Neural progenitor cell (in vitro differentiated cells): ENCODE data around the gene NOS1AP. TPM values are rescaled to one million over a fixed set of nuclear protein-coding genes. Genes with fewer than 3 reads are reported as not detected.
A peak's percentile ranks its signal among the peaks of the same experiment; 100 is the strongest.

Source experiments
- DNase-seq: peaks from one replicate; pipeline ENCODE4 v3.0.0-alpha.2; 2016; ENCODE audit warnings: low spot score
- H2AFZ ChIP-seq: fragments of 200-600 bp; sonication (generic); replicated peaks from 2 replicates; pipeline ENCODE4 v1.6.1; 2016; ENCODE audit warnings: antibody characterized with exemption
- H3F3A ChIP-seq: fragments of 200-600 bp; sonication (generic); 2 replicates; pipeline ENCODE4 v1.6.1; 2016; ENCODE audit warnings: antibody characterized with exemption, low read depth
- H3K27ac ChIP-seq: fragments of 200-600 bp; sonication (generic); 2 replicates; pipeline ENCODE4 v1.5.1; 2016; ENCODE audit warnings: mild to moderate bottlenecking
- H3K27me3 ChIP-seq: fragments of 200-600 bp; sonication (generic); 2 replicates; pipeline ENCODE4 v1.6.1; 2016; ENCODE audit warnings: mild to moderate bottlenecking, moderate library complexity
- H3K36me3 ChIP-seq: fragments of 200-600 bp; sonication (generic); 2 replicates; pipeline ENCODE4 v1.5.1; 2016
- H3K4me1 ChIP-seq: fragments of 200-600 bp; sonication (generic); 2 replicates; pipeline ENCODE4 v1.6.1; 2016; ENCODE audit warnings: mixed run types
- H3K4me2 ChIP-seq: fragments of 200-600 bp; sonication (generic); 2 replicates; pipeline ENCODE4 v1.6.1; 2016
- H3K4me3 ChIP-seq: fragments of 200-600 bp; sonication (generic); 2 replicates; pipeline ENCODE4 v1.5.1; 2016
- H3K79me2 ChIP-seq: fragments of 200-600 bp; sonication (generic); 2 replicates; pipeline ENCODE4 v1.6.1; 2016; ENCODE audit warnings: low read depth
- H3K9ac ChIP-seq: fragments of 200-600 bp; sonication (generic); 2 replicates; pipeline ENCODE4 v1.6.1; 2016
- H3K9me3 ChIP-seq: fragments of 200-600 bp; sonication (generic); 2 replicates; pipeline ENCODE4 v1.5.1; 2016; ENCODE audit warnings: low read depth
- H4K20me1 ChIP-seq: fragments of 200-600 bp; sonication (generic); 2 replicates; pipeline ENCODE4 v1.6.1; 2016; ENCODE audit warnings: low read depth
- H3K27ac Mint-ChIP-seq: 3 replicates; pipeline ENCODE4 v1.8.0; 2021; ENCODE audit warnings: mixed read lengths
- H3K27me3 Mint-ChIP-seq: 2 replicates; pipeline ENCODE4 v1.8.0; 2022; ENCODE audit warnings: low read depth, mild to moderate bottlenecking, inconsistent platforms, moderate library complexity, mixed read lengths; ENCODE audit not compliant: insufficient read depth
- H3K36me3 Mint-ChIP-seq: 3 replicates; pipeline ENCODE4 v1.8.0; 2021; ENCODE audit warnings: mixed read lengths
- H3K4me1 Mint-ChIP-seq: 3 replicates; pipeline ENCODE4 v1.8.0; 2021; ENCODE audit warnings: mixed read lengths
- H3K4me3 Mint-ChIP-seq: 3 replicates; pipeline ENCODE4 v1.8.0; 2021; ENCODE audit warnings: mild to moderate bottlenecking, moderate library complexity, mixed read lengths
- H3K9me3 Mint-ChIP-seq: 3 replicates; pipeline ENCODE4 v1.8.0; 2020; ENCODE audit warnings: mixed read lengths
- EZH2 ChIP-seq: fragments of 200-600 bp; sonication (generic); IDR thresholded peaks from 2 replicates; pipeline ENCODE4 v1.6.1; 2017; ENCODE audit warnings: antibody characterized with exemption, mild to moderate bottlenecking, moderate library complexity
- EZH2phosphoT487 ChIP-seq: fragments of 200-600 bp; sonication (generic); IDR thresholded peaks from 2 replicates; pipeline ENCODE4 v1.6.1; 2017; ENCODE audit warnings: antibody characterized with exemption
- total RNA-seq: library from RNA; depleted of rRNA; stranded (reverse); fragments of >200 nt; gene quantifications from 2 replicates; pipeline ENCODE4 v1.2.3, GENCODE V29; 2015; ENCODE audit warnings: low replicate concordance
- TF ChIP-seq, protein P1 (sequence below): fragments of 200-600 bp; sonication (generic); IDR thresholded peaks from 2 replicates; pipeline ENCODE4 v1.5.1; 2017; ENCODE audit warnings: antibody characterized with exemption, mild to moderate bottlenecking

Gene NOS1AP
- total RNA-seq, 1 donor from 2014 or later, result 2.4 TPM

GRCh38 chr1:162370721-162371120, 301.2 kb downstream of the NOS1AP start:
- no peaks in the 10 kb centered on the region for H3K79me2 ChIP-seq
- Mint-ChIP-seq H3K27me3 (no peaks in the 10 kb centered on the region), H3K9me3 (no peaks in the 10 kb centered on the region), H3K36me3 (peaks cover 31% of the 10 kb centered on the region), H3K27ac (no peak overlapping the region), H3K4me1 (peaks cover 14% of the 10 kb centered on the region), H3K4me3 (no peak overlapping the region)
- no peak for DNase-seq
- no peak overlapping the region for H3K27ac ChIP-seq
- H4K20me1 ChIP-seq, result no peaks in the 10 kb centered on the region
- no peak overlapping the region for H3K9ac ChIP-seq
- H3K9me3 ChIP-seq, result no peaks in the 10 kb centered on the region
- no peaks in the 10 kb centered on the region for H3F3A ChIP-seq
- no peaks in the 10 kb centered on the region for H3K36me3 ChIP-seq
- no peak overlapping the region for H3K4me3 ChIP-seq
- H2AFZ ChIP-seq, result no peak overlapping the region
- TF ChIP-seq EZH2, result no peak
- TF ChIP-seq, protein P1, sequence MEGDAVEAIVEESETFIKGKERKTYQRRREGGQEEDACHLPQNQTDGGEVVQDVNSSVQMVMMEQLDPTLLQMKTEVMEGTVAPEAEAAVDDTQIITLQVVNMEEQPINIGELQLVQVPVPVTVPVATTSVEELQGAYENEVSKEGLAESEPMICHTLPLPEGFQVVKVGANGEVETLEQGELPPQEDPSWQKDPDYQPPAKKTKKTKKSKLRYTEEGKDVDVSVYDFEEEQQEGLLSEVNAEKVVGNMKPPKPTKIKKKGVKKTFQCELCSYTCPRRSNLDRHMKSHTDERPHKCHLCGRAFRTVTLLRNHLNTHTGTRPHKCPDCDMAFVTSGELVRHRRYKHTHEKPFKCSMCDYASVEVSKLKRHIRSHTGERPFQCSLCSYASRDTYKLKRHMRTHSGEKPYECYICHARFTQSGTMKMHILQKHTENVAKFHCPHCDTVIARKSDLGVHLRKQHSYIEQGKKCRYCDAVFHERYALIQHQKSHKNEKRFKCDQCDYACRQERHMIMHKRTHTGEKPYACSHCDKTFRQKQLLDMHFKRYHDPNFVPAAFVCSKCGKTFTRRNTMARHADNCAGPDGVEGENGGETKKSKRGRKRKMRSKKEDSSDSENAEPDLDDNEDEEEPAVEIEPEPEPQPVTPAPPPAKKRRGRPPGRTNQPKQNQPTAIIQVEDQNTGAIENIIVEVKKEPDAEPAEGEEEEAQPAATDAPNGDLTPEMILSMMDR, result no peak
- no peak for TF ChIP-seq EZH2phosphoT487
- H3K27me3 ChIP-seq, result no peaks in the 10 kb centered on the region
- H3K4me2 ChIP-seq, result no peak overlapping the region
- no peaks in the 10 kb centered on the region for H3K4me1 ChIP-seq

- DNase-seq, result no peak
- Mint-ChIP-seq H3K27ac (no peak overlapping the region), H3K27me3 (no peaks in the 10 kb centered on the region), H3K9me3 (no peaks in the 10 kb centered on the region), H3K4me3 (no peak overlapping the region), H3K36me3 (peaks cover 27% of the 10 kb centered on the region), H3K4me1 (peaks cover 14% of the 10 kb centered on the region)
- H3K4me1 ChIP-seq, result no peaks in the 10 kb centered on the region
- H3K9ac ChIP-seq, result no peak overlapping the region
- TF ChIP-seq, protein P1, result no peak
- TF ChIP-seq EZH2phosphoT487, result no peak
- no peak for TF ChIP-seq EZH2
- H3K27ac ChIP-seq, result no peak overlapping the region
- no peak overlapping the region for H3K4me2 ChIP-seq
- H3K4me3 ChIP-seq, result no peak overlapping the region
- no peaks in the 10 kb centered on the region for H4K20me1 ChIP-seq
- no peaks in the 10 kb centered on the region for H3K27me3 ChIP-seq
- no peaks in the 10 kb centered on the region for H3K9me3 ChIP-seq
- H2AFZ ChIP-seq, result no peak overlapping the region
- H3K79me2 ChIP-seq, result no peaks in the 10 kb centered on the region
- no peaks in the 10 kb centered on the region for H3F3A ChIP-seq
- H3K36me3 ChIP-seq, result no peaks in the 10 kb centered on the region
These were observed 302.1 kb downstream of the NOS1AP start for GRCh38 chr1:162371611-162372010.

- Mint-ChIP-seq H3K27ac (peak overlapping the region; percentile 62), H3K9me3 (no peaks in the 10 kb centered on the region)
These were observed 302.9 kb downstream of the NOS1AP start for GRCh38 chr1:162372159-162373071.

More at GRCh38 chr1:162372159-162373071, 302.9 kb downstream of the NOS1AP start:
- H3K4me1 Mint-ChIP-seq, result peaks cover 14% of the 10 kb centered on the region
- Histone ChIP-seq H3K4me1 (no peaks in the 10 kb centered on the region), H3K4me2 (no peak overlapping the region), H3K9me3 (no peaks in the 10 kb centered on the region), H3K79me2 (no peaks in the 10 kb centered on the region), H2AFZ (no peak overlapping the region), H3F3A (no peaks in the 10 kb centered on the region), H3K9ac (no peak overlapping the region), H3K27ac (no peak overlapping the region), H3K27me3 (no peaks in the 10 kb centered on the region), H3K36me3 (no peaks in the 10 kb centered on the region), H4K20me1 (no peaks in the 10 kb centered on the region), H3K4me3 (no peak overlapping the region)
- TF ChIP-seq EZH2phosphoT487 (no peak), EZH2 (no peak)
- TF ChIP-seq, protein P1, result no peak
- no peak for DNase-seq
- H3K4me3 Mint-ChIP-seq, result no peak overlapping the region
- peaks cover 30% of the 10 kb centered on the region for H3K36me3 Mint-ChIP-seq
- H3K27me3 Mint-ChIP-seq, result no peaks in the 10 kb centered on the region
